PC-3 (cell line): Measurements from ENCODE around the gene ST3GAL4. TPM values are rescaled to one million over a fixed set of nuclear protein-coding genes. Genes with fewer than 3 reads are reported as not detected.

Source experiments
- ATAC-seq: fragments of 200-7000 bp; cut with Tn5 transposase; 2 replicates; pipeline ENCODE4 v1.9.1; 2020; ENCODE audit warnings: mild to moderate bottlenecking, moderate library complexity
- BruUV-seq: library from RNA; stranded (reverse); fragments of 400-500 nt; replicated peaks from 2 replicates; lab custom pipeline; 2021; lab: Mats Ljungman, UMichigan
- CTCF ChIA-PET: fragments of 300-600 bp; sonication (Branson Sonifier 250); formaldehyde crosslinking; loops from one replicate; lab custom pipeline; 2022; ENCODE audit warnings: antibody characterized with exemption; lab: Charles Lee
- POLR2A ChIA-PET: fragments of 300-600 bp; sonication (Branson Sonifier 250); formaldehyde crosslinking; loops from one replicate; lab custom pipeline; 2022; ENCODE audit warnings: antibody characterized with exemption; ENCODE audit not compliant: unreplicated experiment; lab: Charles Lee
- DNase-seq: peaks from one replicate; pipeline ENCODE4 v3.0.0-alpha.2; 2015
- H2AFZ ChIP-seq: fragments of 300-600 bp; sonication (generic); 2 replicates; pipeline ENCODE4 v1.6.0; 2016; ENCODE audit warnings: antibody characterized with exemption, low read length
- H3F3A ChIP-seq: fragments of 300-600 bp; sonication (generic); one replicate; pipeline ENCODE4 v1.6.0; 2017; ENCODE audit warnings: antibody characterized with exemption, low read length, control low read depth, mild to moderate bottlenecking; ENCODE audit not compliant: unreplicated experiment
- H3K27ac ChIP-seq: fragments of 300-600 bp; sonication (generic); 2 replicates; pipeline ENCODE4 v1.5.1; 2016; ENCODE audit warnings: mild to moderate bottlenecking, low read length
- H3K27me3 ChIP-seq: fragments of 300-600 bp; sonication (generic); 2 replicates; pipeline ENCODE4 v1.6.1; 2016; ENCODE audit warnings: low read length, mixed read lengths
- H3K36me3 ChIP-seq: fragments of 300-600 bp; sonication (generic); 2 replicates; pipeline ENCODE4 v1.6.1; 2016; ENCODE audit warnings: low read depth, mixed run types, low read length, mixed read lengths
- H3K4me1 ChIP-seq: fragments of 300-600 bp; sonication (generic); 2 replicates; pipeline ENCODE4 v1.5.1; 2016; ENCODE audit warnings: low read length; ENCODE audit not compliant: insufficient read depth
- H3K4me2 ChIP-seq: fragments of 300-600 bp; sonication (generic); 2 replicates; pipeline ENCODE4 v1.6.0; 2016; ENCODE audit warnings: low read length
- H3K4me3 ChIP-seq: fragments of 300-600 bp; sonication (generic); 2 replicates; pipeline ENCODE4 v1.5.1; 2016; ENCODE audit warnings: mild to moderate bottlenecking, low read length, mixed read lengths
- H3K79me2 ChIP-seq: fragments of 300-600 bp; sonication (generic); 2 replicates; pipeline ENCODE4 v1.6.1; 2017; ENCODE audit warnings: low read length, mixed read lengths
- H3K9ac ChIP-seq: fragments of 300-600 bp; sonication (generic); 2 replicates; pipeline ENCODE4 v1.6.0; 2016; ENCODE audit warnings: mild to moderate bottlenecking, low read length
- H3K9me2 ChIP-seq: fragments of 300-600 bp; sonication (generic); replicated peaks from 2 replicates; pipeline ENCODE4 v1.6.1; 2016; ENCODE audit warnings: mixed run types, low read length, mixed read lengths
- H3K9me3 ChIP-seq: fragments of 300-600 bp; sonication (generic); 2 replicates; pipeline ENCODE4 v1.6.1; 2016; ENCODE audit warnings: low read length, mixed read lengths
- H4K20me1 ChIP-seq: fragments of 300-600 bp; sonication (generic); 2 replicates; pipeline ENCODE4 v1.6.1; 2016; ENCODE audit warnings: low read length, mixed read lengths
- EZH2 ChIP-seq: fragments of 300-600 bp; sonication (generic); IDR thresholded peaks from one replicate; pipeline ENCODE4 v1.6.1; 2017; ENCODE audit warnings: antibody characterized with exemption, mild to moderate bottlenecking, low read length; ENCODE audit not compliant: unreplicated experiment
- EZH2phosphoT487 ChIP-seq: fragments of 300-600 bp; sonication (generic); IDR thresholded peaks from 2 replicates; pipeline ENCODE4 v1.6.1; 2018; ENCODE audit warnings: mild to moderate bottlenecking, antibody characterized with exemption, low read length, borderline replicate concordance
- intact Hi-C: fragments of 100-400 bp; cut with micrococcal nuclease; formaldehyde crosslinking; loops from 2 replicates; pipeline ENCODE4 v1.9.0; 2023
- total RNA-seq: library from RNA; depleted of rRNA; stranded (reverse); fragments of >200 nt; gene quantifications from 2 replicates; pipeline ENCODE4 v1.2.3, GENCODE V29; 2014
- TF ChIP-seq, protein P1 (sequence below): fragments of 300-600 bp; sonication (generic); conservative IDR thresholded peaks from 2 replicates; pipeline ENCODE4 v1.5.1; 2017; ENCODE audit warnings: antibody characterized with exemption, low read depth, mild to moderate bottlenecking, low read length

The ST3GAL4 gene
- total RNA-seq, 1 experiment from 2014 or later = 126 TPM

DNA sequence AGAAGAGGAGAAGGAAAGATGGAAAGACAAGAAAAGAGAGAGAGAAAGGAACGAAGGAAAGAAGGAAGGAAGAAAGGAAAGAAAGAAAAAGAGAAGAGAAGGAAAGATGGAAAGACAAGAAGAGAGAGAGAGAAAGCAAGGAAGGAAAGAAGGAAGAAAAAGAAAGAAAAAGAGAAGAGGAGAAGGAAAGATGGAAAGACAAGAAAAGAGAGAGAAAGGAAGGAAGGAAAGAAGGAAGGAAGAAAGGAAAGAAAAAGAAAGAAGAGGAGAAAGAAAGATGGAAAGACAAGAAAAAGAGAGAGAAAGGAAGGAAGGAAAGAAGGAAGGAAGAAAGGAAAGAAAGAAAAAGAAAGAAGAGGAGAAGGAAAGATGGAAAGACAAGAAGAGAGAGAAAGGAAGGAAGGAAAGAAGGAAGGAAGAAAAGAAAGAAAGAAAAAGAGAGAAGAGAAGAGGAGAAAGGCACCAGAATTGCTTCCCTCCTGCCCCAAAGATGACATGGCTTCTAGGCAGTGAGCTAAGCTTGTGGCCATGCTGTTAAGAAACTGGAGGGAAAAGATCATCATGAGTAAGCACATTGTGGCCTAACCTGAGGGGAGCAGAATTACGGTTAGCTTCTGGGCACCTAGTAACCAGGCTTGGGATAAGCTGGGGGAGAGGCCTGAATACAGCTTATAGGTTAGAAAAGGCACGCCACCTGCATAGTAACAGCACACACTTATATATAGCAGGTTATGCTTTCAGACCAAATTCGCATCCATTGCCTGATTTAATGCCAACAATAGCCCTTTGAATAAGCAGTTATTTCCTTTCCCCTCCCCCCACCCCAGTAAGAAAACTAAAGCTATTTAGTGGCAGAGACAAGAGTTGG is 2.3 kb upstream of the ST3GAL4 start:
- no TSS peak for BruUV-seq
- Histone ChIP-seq H3K9ac (peak overlapping the region; percentile 59), H3K36me3 (peaks cover 15% of the 10 kb centered on the region; the same call in 1 of the 2 replicates), H3F3A (no peaks in the 10 kb centered on the region), H3K4me2 (peak overlapping the region; percentile 72), H4K20me1 (0 out of 2 replicates have a peak, but pooled peaks cover 3% of the 10 kb centered on the region), H3K4me3 (peak overlapping the region; percentile 10; the same call in 1 of the 2 replicates), H3K9me2 (no peaks in the 10 kb centered on the region), H3K27ac (peak overlapping the region; percentile 95), H3K27me3 (no peaks in the 10 kb centered on the region), H2AFZ (no peak overlapping the region), H3K79me2 (peaks cover 83% of the 10 kb centered on the region), H3K9me3 (no peaks in the 10 kb centered on the region), H3K4me1 (peaks cover 54% of the 10 kb centered on the region)
- DNase-seq = peak; percentile 88
- ChIA-PET CTCF (interaction anchor here (0.6 to 2.1 kb wide), 3 partner anchors 13 to 201 kb away, joined by 4 to 6 read pairs (median 4); no protein-coding TSS in a partner anchor), POLR2A (interaction anchor here (0.7 kb wide), 1 partner anchor 42 kb away, joined by 7 read pairs; no protein-coding TSS in a partner anchor)
- TF ChIP-seq EZH2 (no peak), EZH2phosphoT487 (no peak)
- TF ChIP-seq, protein P1, sequence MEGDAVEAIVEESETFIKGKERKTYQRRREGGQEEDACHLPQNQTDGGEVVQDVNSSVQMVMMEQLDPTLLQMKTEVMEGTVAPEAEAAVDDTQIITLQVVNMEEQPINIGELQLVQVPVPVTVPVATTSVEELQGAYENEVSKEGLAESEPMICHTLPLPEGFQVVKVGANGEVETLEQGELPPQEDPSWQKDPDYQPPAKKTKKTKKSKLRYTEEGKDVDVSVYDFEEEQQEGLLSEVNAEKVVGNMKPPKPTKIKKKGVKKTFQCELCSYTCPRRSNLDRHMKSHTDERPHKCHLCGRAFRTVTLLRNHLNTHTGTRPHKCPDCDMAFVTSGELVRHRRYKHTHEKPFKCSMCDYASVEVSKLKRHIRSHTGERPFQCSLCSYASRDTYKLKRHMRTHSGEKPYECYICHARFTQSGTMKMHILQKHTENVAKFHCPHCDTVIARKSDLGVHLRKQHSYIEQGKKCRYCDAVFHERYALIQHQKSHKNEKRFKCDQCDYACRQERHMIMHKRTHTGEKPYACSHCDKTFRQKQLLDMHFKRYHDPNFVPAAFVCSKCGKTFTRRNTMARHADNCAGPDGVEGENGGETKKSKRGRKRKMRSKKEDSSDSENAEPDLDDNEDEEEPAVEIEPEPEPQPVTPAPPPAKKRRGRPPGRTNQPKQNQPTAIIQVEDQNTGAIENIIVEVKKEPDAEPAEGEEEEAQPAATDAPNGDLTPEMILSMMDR = no peak
- ATAC-seq = peak; percentile 9
- intact Hi-C loops = loop anchor here (1.0 to 5.0 kb wide), 3 partner anchors 34 to 50 kb away; no protein-coding TSS in a partner anchor

DNA sequence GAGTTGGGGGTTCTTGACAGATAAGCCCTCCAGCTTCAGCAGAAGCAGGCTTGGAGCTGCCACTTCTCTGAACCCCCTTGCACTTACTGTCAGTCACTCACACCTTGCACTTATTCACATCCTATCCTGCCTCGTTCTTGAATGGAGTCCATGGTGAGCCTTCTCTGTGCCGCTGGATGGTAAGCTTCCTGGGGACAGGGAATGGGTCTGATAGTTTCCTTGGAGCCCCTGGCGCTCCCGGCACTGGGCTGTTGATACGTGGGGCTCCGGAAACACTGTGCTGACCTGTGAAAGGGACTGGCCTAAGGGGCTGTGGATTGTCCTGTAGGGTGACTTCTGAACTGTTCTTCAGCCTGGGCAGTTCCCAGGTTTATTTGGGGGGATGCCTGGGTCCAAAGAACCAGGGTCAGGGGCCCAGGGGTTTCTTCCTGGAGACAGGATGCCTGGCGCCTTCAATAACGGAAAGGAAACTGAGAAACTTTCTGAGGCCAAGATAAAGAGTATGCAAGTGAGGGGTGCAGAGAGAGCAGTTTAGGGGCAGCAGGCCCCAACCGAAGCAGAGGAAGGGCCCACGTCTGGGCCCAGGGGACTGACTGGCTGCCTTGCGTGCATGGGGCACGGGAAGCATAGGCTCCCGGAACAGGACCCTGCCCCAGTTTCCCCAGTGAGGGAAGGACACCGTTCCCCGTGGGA is 709 bp upstream of the ST3GAL4 start:
- CTCF ChIA-PET = interaction anchor here (1.0 to 2.1 kb wide), 2 partner anchors 40 to 126 kb away, joined by 3 to 6 read pairs; no protein-coding TSS in a partner anchor

More for the DNA sequence above, 709 bp upstream of the ST3GAL4 start:
- Histone ChIP-seq H3K9ac (peak overlapping the region; percentile 93), H3K27ac (peak overlapping the region; percentile 78), H2AFZ (peak overlapping the region; percentile 60), H3K4me1 (peaks cover 57% of the 10 kb centered on the region), H3K36me3 (peaks cover 15% of the 10 kb centered on the region; the same call in 1 of the 2 replicates), H3F3A (no peaks in the 10 kb centered on the region), H3K79me2 (peaks cover 85% of the 10 kb centered on the region), H3K9me2 (no peaks in the 10 kb centered on the region), H4K20me1 (0 out of 2 replicates have a peak, but pooled peaks cover 3% of the 10 kb centered on the region), H3K9me3 (no peaks in the 10 kb centered on the region), H3K4me3 (peak overlapping the region; percentile 83), H3K27me3 (no peaks in the 10 kb centered on the region), H3K4me2 (peak overlapping the region; percentile 95)
- BruUV-seq = TSS peak; percentile 84
- DNase-seq = no peak
- no peak for ATAC-seq
- POLR2A ChIA-PET = interaction anchor here (0.6 kb wide), 2 partner anchors 52 to 1454 kb away, joined by 3 read pairs; no protein-coding TSS in a partner anchor
- intact Hi-C loops = loop anchor here (2.0 to 5.0 kb wide), 3 partner anchors 33 to 76 kb away; no protein-coding TSS in a partner anchor
- TF ChIP-seq EZH2 (no peak), EZH2phosphoT487 (no peak)
- TF ChIP-seq, protein P1 = no peak
